Prostate gland (tissue), 1 donor: ENCODE results near the gene MBD6.

Experiments
- POLR2A ChIP-seq: fragments of 450-650 bp; IDR thresholded peaks from one replicate; pipeline ENCODE4 v1.6.1; 2016; ENCODE audit warnings: antibody characterized with exemption, mild to moderate bottlenecking
- POLR2AphosphoS5 ChIP-seq: sonication (generic); formaldehyde crosslinking; IDR thresholded peaks from one replicate; pipeline ENCODE4 v1.6.1; 2017; ENCODE audit warnings: antibody characterized with exemption

DNA sequence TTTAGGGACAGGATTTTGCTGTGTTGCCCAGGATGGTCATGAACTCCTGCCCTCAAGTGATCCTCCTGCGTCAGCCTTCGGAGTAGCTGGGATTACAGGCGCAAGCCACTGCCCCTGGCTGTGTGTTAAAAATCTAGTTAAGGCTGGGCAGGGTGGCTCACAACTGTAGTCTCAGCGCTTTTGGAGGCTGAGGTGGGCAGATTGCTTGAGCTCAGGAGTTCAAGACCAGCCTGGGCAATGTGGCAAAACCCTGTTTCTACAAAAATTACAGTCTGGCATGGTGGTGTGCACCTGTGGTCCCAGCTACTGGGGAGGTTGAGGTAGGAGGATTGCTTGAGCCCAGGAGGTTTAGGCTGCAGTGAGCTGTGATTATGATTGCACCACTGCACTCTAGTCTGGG lies 11.5 kb upstream of the MBD6 start:
- TF ChIP-seq POLR2A = no peak
- no peak for TF ChIP-seq POLR2AphosphoS5
